H9 (cell line): Measurements from ENCODE around the gene FAM120A. TPM values are rescaled to one million over a fixed set of nuclear protein-coding genes. Genes with fewer than 3 reads are reported as not detected.
A peak's percentile ranks its signal among the peaks of the same experiment; 100 is the strongest.

Experiments
- DNase-seq: peaks from one replicate; pipeline ENCODE4 v3.0.0-alpha.2; 2017
- H2AFZ ChIP-seq: one replicate; pipeline ENCODE4 v1.6.1; 2013; ENCODE audit warnings: mild to moderate bottlenecking, low read length, control low read depth, moderate library complexity
- H2AK5ac ChIP-seq: 2 replicates; pipeline ENCODE4 v1.6.1; 2013; ENCODE audit warnings: low read length, control low read depth, mixed read lengths; ENCODE audit not compliant: insufficient read length
- H2BK120ac ChIP-seq: one replicate; pipeline ENCODE4 v1.6.1; 2013; ENCODE audit warnings: low read depth, mild to moderate bottlenecking, low read length, control low read depth, inconsistent platforms; ENCODE audit not compliant: poor library complexity, severe bottlenecking
- H2BK12ac ChIP-seq: 2 replicates; pipeline ENCODE4 v1.6.1; 2013; ENCODE audit warnings: low read length, control low read depth, mixed read lengths, low read depth; ENCODE audit not compliant: insufficient read length
- H2BK15ac ChIP-seq: 2 replicates; pipeline ENCODE4 v1.6.1; 2013; ENCODE audit warnings: low read depth, low read length, control low read depth
- H2BK20ac ChIP-seq: one replicate; pipeline ENCODE4 v1.6.1; 2013; ENCODE audit warnings: low read depth, mild to moderate bottlenecking, low read length, control low read depth, inconsistent platforms; ENCODE audit not compliant: poor library complexity, severe bottlenecking
- H2BK5ac ChIP-seq: 2 replicates; pipeline ENCODE4 v1.6.1; 2013; ENCODE audit warnings: low read length, control low read depth, mixed read lengths; ENCODE audit not compliant: insufficient read length
- H3K14ac ChIP-seq: 2 replicates; pipeline ENCODE4 v1.6.1; 2013; ENCODE audit warnings: low read length, control low read depth; ENCODE audit not compliant: insufficient read depth
- H3K18ac ChIP-seq: 2 replicates; pipeline ENCODE4 v1.6.1; 2013; ENCODE audit warnings: low read depth, mild to moderate bottlenecking, mixed read lengths, low read length, control low read depth; ENCODE audit not compliant: insufficient read length
- H3K23ac ChIP-seq: 2 replicates; pipeline ENCODE4 v1.6.1; 2013; ENCODE audit warnings: low read length, control low read depth, mixed read lengths, low read depth; ENCODE audit not compliant: insufficient read length
- H3K23me2 ChIP-seq: 2 replicates; pipeline ENCODE4 v1.6.1; 2013; ENCODE audit warnings: low read depth, mild to moderate bottlenecking, mixed read lengths, low read length, control low read depth; ENCODE audit not compliant: insufficient read length, poor library complexity, severe bottlenecking
- H3K27ac ChIP-seq: 2 replicates; pipeline ENCODE4 v1.5.1; 2013; ENCODE audit warnings: low read length, control low read depth, mixed read lengths, low read depth; ENCODE audit not compliant: insufficient read length
- H3K27me3 ChIP-seq: 2 replicates; pipeline ENCODE4 v1.6.1; 2013; ENCODE audit warnings: low read length, control low read depth, inconsistent platforms; ENCODE audit not compliant: insufficient read depth
- H3K4ac ChIP-seq: 2 replicates; pipeline ENCODE4 v1.6.1; 2013; ENCODE audit warnings: low read depth, mild to moderate bottlenecking, control low read depth, inconsistent platforms, low read length, moderate library complexity
- H3K4me1 ChIP-seq: 2 replicates; pipeline ENCODE4 v1.6.1; 2013; ENCODE audit warnings: low read length, control low read depth, inconsistent platforms; ENCODE audit not compliant: insufficient read depth
- H3K4me2 ChIP-seq: 2 replicates; pipeline ENCODE4 v1.6.1; 2013; ENCODE audit warnings: low read length, control low read depth, mixed read lengths; ENCODE audit not compliant: insufficient read length, insufficient read depth
- H3K56ac ChIP-seq: 2 replicates; pipeline ENCODE4 v1.6.1; 2013; ENCODE audit warnings: low read depth, mild to moderate bottlenecking, mixed read lengths, low read length, control low read depth; ENCODE audit not compliant: insufficient read length
- H3K79me1 ChIP-seq: 2 replicates; pipeline ENCODE4 v1.6.1; 2013; ENCODE audit warnings: low read depth, mild to moderate bottlenecking, moderate library complexity, low read length, control low read depth, inconsistent platforms; ENCODE audit not compliant: insufficient read depth, poor library complexity, severe bottlenecking
- H3K79me2 ChIP-seq: 2 replicates; pipeline ENCODE4 v1.6.1; 2013; ENCODE audit warnings: low read length, control low read depth, inconsistent platforms; ENCODE audit not compliant: insufficient read depth
- H3K9ac ChIP-seq: 2 replicates; pipeline ENCODE4 v1.6.1; 2013; ENCODE audit warnings: low read length, control low read depth, mixed read lengths; ENCODE audit not compliant: insufficient read length; ENCODE audit errors: extremely low read depth
- H3K9me3 ChIP-seq: one replicate; pipeline ENCODE4 v1.6.1; 2013; ENCODE audit warnings: low read depth, low read length, inconsistent platforms; ENCODE audit not compliant: control insufficient read depth
- H3T11ph ChIP-seq: one replicate; pipeline ENCODE4 v1.6.1; 2013; ENCODE audit warnings: mild to moderate bottlenecking, low read length, control low read depth, inconsistent platforms
- H4K20me1 ChIP-seq: one replicate; pipeline ENCODE4 v1.6.1; 2013; ENCODE audit not compliant: control insufficient read depth, insufficient read length, insufficient read depth
- H4K5ac ChIP-seq: 2 replicates; pipeline ENCODE4 v1.6.1; 2013; ENCODE audit warnings: low read depth, mild to moderate bottlenecking, mixed read lengths, low read length, control low read depth; ENCODE audit not compliant: insufficient read length
- H4K8ac ChIP-seq: replicated peaks from 2 replicates; pipeline ENCODE4 v1.6.1; 2013; ENCODE audit warnings: low read length, control low read depth, mixed read lengths, low read depth; ENCODE audit not compliant: insufficient read length
- H4K91ac ChIP-seq: 2 replicates; pipeline ENCODE4 v1.6.1; 2013; ENCODE audit warnings: low read depth, mild to moderate bottlenecking, moderate library complexity, mixed read lengths, low read length, control low read depth; ENCODE audit not compliant: insufficient read length
- H3K27ac Mint-ChIP-seq, 3 experiments: 2 replicates in 2 of 3; 3 replicates in 1 of 3; pipeline ENCODE4 v1.8.0; 2020 to 2021; ENCODE audit warnings: mixed read lengths in 3 of 3, mild to moderate bottlenecking in 1 of 3, moderate library complexity in 1 of 3
- H3K27me3 Mint-ChIP-seq: 2 replicates; pipeline ENCODE4 v1.8.0; 2021; ENCODE audit warnings: low read depth, mild to moderate bottlenecking, moderate library complexity, mixed read lengths
- H3K36me3 Mint-ChIP-seq, 3 experiments: 2 replicates in 2 of 3; 3 replicates in 1 of 3; pipeline ENCODE4 v1.8.0; 2020 to 2021; ENCODE audit warnings: low read depth in 3 of 3, mixed read lengths in 3 of 3; ENCODE audit not compliant: insufficient read depth in 1 of 3
- H3K4me1 Mint-ChIP-seq, 2 experiments: 2 replicates each; pipeline ENCODE4 v1.8.0; 2020; ENCODE audit warnings: mixed read lengths in 2 of 2
- H3K4me3 Mint-ChIP-seq, 2 experiments: 2 replicates in 1 of 2; 3 replicates in 1 of 2; pipeline ENCODE4 v1.8.0; 2020 to 2021; ENCODE audit warnings: mild to moderate bottlenecking in 2 of 2, mixed read lengths in 2 of 2, moderate library complexity in 1 of 2
- H3K9me3 Mint-ChIP-seq, 2 experiments: 2 replicates in 1 of 2; 3 replicates in 1 of 2; pipeline ENCODE4 v1.8.0; 2020; ENCODE audit warnings: mild to moderate bottlenecking in 2 of 2, mixed read lengths in 2 of 2, moderate library complexity in 1 of 2
- CTCF ChIP-seq: fragments of 200-600 bp; sonication (generic); conservative IDR thresholded peaks from 3 replicates; pipeline ENCODE4 v1.8.0; 2021; ENCODE audit warnings: antibody characterized with exemption, mild to moderate bottlenecking
- WGBS: extraction: QIAGEN DNeasy Blood & Tissue Kit; methylation state at CpG from one replicate; pipeline ENCODE4 v1.1.7; 2013; ENCODE audit warnings: missing lambda C conversion rate, low lambda C conversion rate, mixed read lengths; ENCODE audit not compliant: insufficient read length; ENCODE audit errors: extremely low coverage; 5-methylcytosine and 5-hydroxymethylcytosine counted together
- total RNA-seq: library from RNA; stranded (reverse); gene quantifications from 2 replicates; pipeline ENCODE4 v1.2.1, GENCODE V29; 2021

FAM120A gene
- total RNA-seq, 1 experiment from 2014 or later: 57.7 TPM

GRCh38 chr9:93613791-93614190, 162.3 kb downstream of the FAM120A start:
- no peak overlapping the region for H3K4ac ChIP-seq
- H2BK15ac ChIP-seq: no peak overlapping the region
- no peak overlapping the region for H3K4me2 ChIP-seq
- no peak overlapping the region for H4K5ac ChIP-seq
- no peak overlapping the region for H4K8ac ChIP-seq
- no CpG with 5 or more reads among the region's 3 CpGs for WGBS
- no peak overlapping the region for H2BK12ac ChIP-seq
- H3K23ac ChIP-seq: no peak overlapping the region
- no peak for DNase-seq
- no peak overlapping the region for H2BK5ac ChIP-seq
- no peaks in the 10 kb centered on the region for H3K27me3 Mint-ChIP-seq
- TF ChIP-seq CTCF: no peak
- no peaks in the 10 kb centered on the region for H3K9me3 ChIP-seq
- H3K9me3 Mint-ChIP-seq: peaks cover 10 to 11% of the 10 kb centered on the region in 2 experiments
- peaks cover 10% of the 10 kb centered on the region; the same call in 1 of the 2 replicates for H3K79me2 ChIP-seq
- H3T11ph ChIP-seq: no peak overlapping the region
- no peak overlapping the region for H2BK120ac ChIP-seq
- H2AFZ ChIP-seq: no peak overlapping the region
- no peaks in the 10 kb centered on the region for H4K20me1 ChIP-seq
- H3K56ac ChIP-seq: no peak overlapping the region
- H2BK20ac ChIP-seq: no peak overlapping the region
- no peak overlapping the region for H3K9ac ChIP-seq
- H3K4me1 Mint-ChIP-seq: peaks cover 19 to 24% of the 10 kb centered on the region in 2 experiments
- no peak overlapping the region for H3K27ac ChIP-seq
- no peak overlapping the region for H2AK5ac ChIP-seq
- no peak overlapping the region for H4K91ac ChIP-seq
- no peaks in the 10 kb centered on the region for H3K23me2 ChIP-seq
- peaks cover 2% of the 10 kb centered on the region for H3K79me1 ChIP-seq
- H3K27me3 ChIP-seq: no peaks in the 10 kb centered on the region
- H3K18ac ChIP-seq: no peak overlapping the region
- H3K14ac ChIP-seq: no peak overlapping the region; the same call in 1 of the 2 replicates
- peaks cover 8 to 14% (median 11%) of the 10 kb centered on the region in 3 experiments for H3K36me3 Mint-ChIP-seq
- no peaks in the 10 kb centered on the region; the same call in 1 of the 2 replicates for H3K4me1 ChIP-seq
- H3K4me3 Mint-ChIP-seq: no peak overlapping the region
- peak overlapping the region in 1 of 3 experiments; percentile 71; a peak in 1 of 7 replicates for H3K27ac Mint-ChIP-seq
